Osteocyte (in vitro differentiated cells): ENCODE data around the gene ZNF691. TPM values are rescaled to one million over a fixed set of nuclear protein-coding genes. Genes with fewer than 3 reads are reported as not detected.

ENCODE experiments used
- DNase-seq: peaks from one replicate; pipeline ENCODE4 v3.0.0; 2021; ENCODE audit warnings: mixed read lengths; ENCODE audit not compliant: unreplicated experiment; ENCODE audit errors: extremely low spot score
- H3K27ac Mint-ChIP-seq: one replicate; pipeline ENCODE4 v1.8.0; 2021; ENCODE audit warnings: mild to moderate bottlenecking, mixed read lengths; ENCODE audit not compliant: unreplicated experiment
- H3K27me3 Mint-ChIP-seq: one replicate; pipeline ENCODE4 v1.8.0; 2021; ENCODE audit warnings: mixed read lengths; ENCODE audit not compliant: unreplicated experiment
- H3K36me3 Mint-ChIP-seq: one replicate; pipeline ENCODE4 v1.8.0; 2021; ENCODE audit warnings: mixed read lengths; ENCODE audit not compliant: unreplicated experiment
- H3K4me1 Mint-ChIP-seq: one replicate; pipeline ENCODE4 v1.8.0; 2021; ENCODE audit warnings: mixed read lengths; ENCODE audit not compliant: unreplicated experiment
- H3K4me3 Mint-ChIP-seq: one replicate; pipeline ENCODE4 v1.8.0; 2021; ENCODE audit warnings: mild to moderate bottlenecking, moderate library complexity, mixed read lengths; ENCODE audit not compliant: unreplicated experiment
- H3K9me3 Mint-ChIP-seq: one replicate; pipeline ENCODE4 v1.8.0; 2021; ENCODE audit warnings: mixed read lengths; ENCODE audit not compliant: unreplicated experiment
- CTCF ChIP-seq: fragments of 200-600 bp; sonication (generic); IDR thresholded peaks from 2 replicates; pipeline ENCODE4 v1.5.0; 2021; ENCODE audit warnings: antibody characterized with exemption, mild to moderate bottlenecking, moderate library complexity
- total RNA-seq: library from RNA; stranded (reverse); gene quantifications from 2 replicates; pipeline ENCODE4 v1.2.1, GENCODE V29; 2021

The ZNF691 gene
- total RNA-seq, 1 donor from 2014 or later = 10.7 TPM

DNA sequence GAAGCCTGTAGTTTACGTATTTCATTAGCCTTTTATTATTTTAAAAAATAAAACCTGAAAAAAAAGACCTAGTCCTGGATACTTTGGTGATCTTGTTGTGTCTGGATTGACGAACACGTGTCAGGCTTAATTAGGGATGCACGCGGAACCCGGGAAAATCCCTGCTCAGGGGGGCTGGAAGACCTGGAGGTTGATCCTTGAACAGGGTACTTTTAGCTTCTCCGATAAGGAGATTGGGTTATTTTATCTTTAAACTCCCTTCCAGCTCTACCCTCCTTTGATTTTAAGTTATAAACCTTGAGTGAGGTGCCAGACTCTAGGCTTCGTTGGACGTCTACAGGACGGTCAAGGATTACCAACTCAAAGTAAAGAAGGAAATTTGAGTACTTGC is 552 bp upstream of the ZNF691 start:
- Mint-ChIP-seq H3K9me3 (no peaks in the 10 kb centered on the region), H3K27me3 (no peaks in the 10 kb centered on the region), H3K4me1 (peaks cover 18% of the 10 kb centered on the region), H3K4me3 (peak overlapping the region; percentile 93), H3K27ac (peak overlapping the region; percentile 65), H3K36me3 (peaks cover 27% of the 10 kb centered on the region)
- no peak for TF ChIP-seq CTCF
- DNase-seq = no peak

GRCh38 chr1:42847111-42847595 is 740 bp downstream of the ZNF691 start:
- Mint-ChIP-seq H3K27me3 (no peaks in the 10 kb centered on the region), H3K27ac (peak overlapping the region; percentile 75), H3K4me3 (peak overlapping the region; percentile 93), H3K9me3 (no peaks in the 10 kb centered on the region), H3K36me3 (peaks cover 37% of the 10 kb centered on the region), H3K4me1 (peaks cover 18% of the 10 kb centered on the region)
- DNase-seq = no peak
- no peak for TF ChIP-seq CTCF

GRCh38 chr1:42847721-42848460 is 1.5 kb downstream of the ZNF691 start:
- Mint-ChIP-seq H3K36me3 (peaks cover 42% of the 10 kb centered on the region), H3K27me3 (no peaks in the 10 kb centered on the region), H3K27ac (no peak overlapping the region), H3K4me1 (peaks cover 18% of the 10 kb centered on the region), H3K4me3 (peak overlapping the region; percentile 93), H3K9me3 (no peaks in the 10 kb centered on the region)
- DNase-seq = no peak
- TF ChIP-seq CTCF = no peak

DNA sequence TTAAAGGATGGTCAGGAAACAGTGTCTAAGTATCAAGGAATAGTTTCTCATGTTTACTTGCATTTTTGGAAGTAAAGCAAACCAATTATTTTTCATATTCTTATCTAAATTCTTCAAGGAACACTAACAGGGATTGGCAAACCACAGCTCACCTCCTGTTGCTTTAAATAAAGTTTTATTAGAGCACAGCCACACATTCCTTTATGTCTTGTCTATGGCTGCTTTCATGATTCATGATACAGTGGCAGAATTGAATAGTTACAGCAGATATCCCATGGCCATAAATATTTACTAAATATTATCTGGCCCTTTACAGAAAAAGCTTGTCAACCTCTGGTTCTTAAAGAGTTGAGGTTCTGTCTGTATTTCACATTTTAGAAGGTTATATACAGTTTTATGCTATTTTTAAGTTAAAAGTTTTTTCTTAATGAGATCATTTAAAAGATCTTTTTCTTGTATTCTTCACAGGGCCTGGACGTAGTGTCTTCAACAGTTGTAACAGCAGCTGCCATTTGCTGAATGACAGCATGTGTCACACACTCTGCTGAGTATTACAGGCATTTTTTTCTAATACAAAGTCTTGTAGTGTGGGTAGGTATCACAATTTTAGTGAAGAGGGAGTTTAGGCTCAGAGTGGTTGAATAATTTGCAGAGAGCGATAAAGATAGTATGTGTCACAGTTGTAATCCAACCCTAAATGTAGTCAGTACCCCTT is 2.6 kb downstream of the ZNF691 start:
- peaks cover 18% of the 10 kb centered on the region for H3K4me1 Mint-ChIP-seq
- DNase-seq = no peak
- H3K27ac Mint-ChIP-seq = no peak overlapping the region
- H3K9me3 Mint-ChIP-seq = no peaks in the 10 kb centered on the region
- no peak overlapping the region for H3K4me3 Mint-ChIP-seq
- peaks cover 38% of the 10 kb centered on the region for H3K36me3 Mint-ChIP-seq
- H3K27me3 Mint-ChIP-seq = no peaks in the 10 kb centered on the region
- no peak for TF ChIP-seq CTCF

- H3K36me3 Mint-ChIP-seq = peaks cover 38% of the 10 kb centered on the region
- no peak overlapping the region for H3K27ac Mint-ChIP-seq
- DNase-seq = no peak
- no peaks in the 10 kb centered on the region for H3K27me3 Mint-ChIP-seq
- no peak for TF ChIP-seq CTCF
- no peak overlapping the region for H3K4me3 Mint-ChIP-seq
- H3K4me1 Mint-ChIP-seq = peaks cover 18% of the 10 kb centered on the region
- H3K9me3 Mint-ChIP-seq = no peaks in the 10 kb centered on the region
Observed at GRCh38 chr1:42849944-42850343, 3.5 kb downstream of the ZNF691 start.
